IMR-90 (cell line): Measurements from ENCODE around the gene SLC25A28. TPM values are rescaled to one million over a fixed set of nuclear protein-coding genes. Genes with fewer than 3 reads are reported as not detected.

Source experiments
- ATAC-seq: fragments of 200-7000 bp; cut with Tn5 transposase; 2 replicates; pipeline ENCODE4 v1.9.1; 2020; ENCODE audit warnings: low read depth, mild to moderate bottlenecking, moderate library complexity
- BruUV-seq: library from RNA; stranded (reverse); fragments of 400-500 nt; replicated peaks from 2 replicates; lab custom pipeline; 2021; lab: Mats Ljungman, UMichigan
- CTCF ChIA-PET: fragments of 300-600 bp; formaldehyde crosslinking; extraction: SDS; loops from one replicate; lab custom pipeline; 2021; ENCODE audit warnings: antibody characterized with exemption; lab: Yijun Ruan, JAX
- POLR2A ChIA-PET: fragments of 300-600 bp; sonication (Branson Sonifier 250); formaldehyde crosslinking; loops from one replicate; lab custom pipeline; 2022; ENCODE audit warnings: antibody characterized with exemption; ENCODE audit not compliant: unreplicated experiment; lab: Charles Lee
- DNase-seq: peaks from one replicate; pipeline ENCODE4 v3.0.0; 2013
- H2AFZ ChIP-seq: replicated peaks from 2 replicates; pipeline ENCODE3; 2013; ENCODE audit warnings: low read length, mild to moderate bottlenecking; ENCODE audit not compliant: poor library complexity
- H2AK5ac ChIP-seq: 2 replicates; pipeline ENCODE4 v1.6.1; 2013; ENCODE audit warnings: low read depth, low read length, inconsistent platforms
- H2AK9ac ChIP-seq: replicated peaks from 2 replicates; pipeline ENCODE3; 2013; ENCODE audit warnings: mild to moderate bottlenecking, low read depth, low read length, moderate library complexity; ENCODE audit not compliant: poor library complexity
- H2BK120ac ChIP-seq: 2 replicates; pipeline ENCODE4 v1.6.1; 2013; ENCODE audit warnings: low read depth, low read length, inconsistent platforms
- H2BK15ac ChIP-seq: 3 replicates; pipeline ENCODE4 v1.6.1; 2013; ENCODE audit warnings: low read depth, low read length, inconsistent platforms
- H2BK20ac ChIP-seq: 2 replicates; pipeline ENCODE4 v1.6.1; 2013; ENCODE audit warnings: low read depth, mild to moderate bottlenecking, inconsistent platforms, low read length, moderate library complexity
- H2BK5ac ChIP-seq: 2 replicates; pipeline ENCODE4 v1.6.1; 2013; ENCODE audit warnings: mild to moderate bottlenecking, low read depth, low read length, inconsistent platforms; ENCODE audit not compliant: poor library complexity, severe bottlenecking
- H3K14ac ChIP-seq: replicated peaks from 2 replicates; pipeline ENCODE4 v1.6.1; 2013; ENCODE audit warnings: low read depth, low read length, inconsistent platforms
- H3K18ac ChIP-seq: 2 replicates; pipeline ENCODE4 v1.6.1; 2013; ENCODE audit warnings: low read depth, low read length, control low read depth
- H3K23ac ChIP-seq: 2 replicates; pipeline ENCODE4 v1.6.1; 2013; ENCODE audit warnings: low read depth, low read length, inconsistent platforms
- H3K27ac ChIP-seq: 2 replicates; pipeline ENCODE4 v1.5.1; 2013; ENCODE audit warnings: mild to moderate bottlenecking, control low read depth, low read length; ENCODE audit not compliant: insufficient read depth
- H3K27me3 ChIP-seq: 2 replicates; pipeline ENCODE4 v1.6.1; 2013; ENCODE audit warnings: low read length; ENCODE audit not compliant: control insufficient read depth, insufficient read depth
- H3K36me3 ChIP-seq: 2 replicates; pipeline ENCODE4 v1.6.1; 2013; ENCODE audit warnings: low read length, mixed read lengths; ENCODE audit not compliant: control insufficient read depth, insufficient read depth
- H3K4ac ChIP-seq: 2 replicates; pipeline ENCODE4 v1.6.1; 2013; ENCODE audit warnings: low read depth, low read length, inconsistent platforms
- H3K4me1 ChIP-seq: 2 replicates; pipeline ENCODE4 v1.6.1; 2013; ENCODE audit warnings: low read length, mixed read lengths; ENCODE audit not compliant: control insufficient read depth, insufficient read depth
- H3K4me2 ChIP-seq: 2 replicates; pipeline ENCODE4 v1.6.1; 2013; ENCODE audit warnings: low read depth, mild to moderate bottlenecking, control low read depth, low read length, moderate library complexity
- H3K4me3 ChIP-seq: 2 replicates; pipeline ENCODE4 v1.5.1; 2013; ENCODE audit warnings: low read depth, mild to moderate bottlenecking, control low read depth, low read length, moderate library complexity; ENCODE audit not compliant: insufficient read depth
- H3K56ac ChIP-seq: 2 replicates; pipeline ENCODE4 v1.6.1; 2013; ENCODE audit warnings: low read length, inconsistent platforms; ENCODE audit not compliant: insufficient read depth; ENCODE audit errors: extremely low read depth
- H3K79me1 ChIP-seq, 2 experiments: 2 replicates each; pipeline ENCODE4 v1.6.1; 2013; ENCODE audit warnings: low read length in 2 of 2, inconsistent platforms in 1 of 2, low read depth in 1 of 2
- H3K9ac ChIP-seq: 2 replicates; pipeline ENCODE4 v1.6.1; 2013; ENCODE audit warnings: low read depth, low read length, control low read depth
- H3K9me1 ChIP-seq: 2 replicates; pipeline ENCODE4 v1.6.1; 2013; ENCODE audit warnings: low read length, inconsistent platforms; ENCODE audit not compliant: insufficient read depth
- H3K9me3 ChIP-seq: 2 replicates; pipeline ENCODE4 v1.6.1; 2013; ENCODE audit warnings: low read length; ENCODE audit not compliant: control insufficient read depth, insufficient read depth
- H4K20me1 ChIP-seq: 2 replicates; pipeline ENCODE4 v1.6.1; 2013; ENCODE audit warnings: low read length, inconsistent platforms; ENCODE audit not compliant: insufficient read depth
- H4K5ac ChIP-seq: 2 replicates; pipeline ENCODE4 v1.6.1; 2013; ENCODE audit warnings: mild to moderate bottlenecking, low read depth, low read length, control low read depth
- H4K8ac ChIP-seq, 2 experiments: 2 replicates each; pipeline ENCODE4 v1.6.1; 2013; ENCODE audit warnings: low read depth in 2 of 2, low read length in 2 of 2, control low read depth in 1 of 2, inconsistent platforms in 1 of 2
- H4K91ac ChIP-seq: 2 replicates; pipeline ENCODE4 v1.6.1; 2013; ENCODE audit warnings: low read depth, low read length, inconsistent platforms; ENCODE audit not compliant: insufficient read depth
- BHLHE40 ChIP-seq: fragments of 150-350 bp; IDR thresholded peaks from 2 replicates; pipeline ENCODE4 v1.6.1; 2016; ENCODE audit warnings: mild to moderate bottlenecking, low read depth, low read length
- CEBPB ChIP-seq: IDR thresholded peaks from 2 replicates; pipeline ENCODE4 v1.6.1; 2012; ENCODE audit warnings: low read depth, low read length, improper control_type of control experiment
- CHD1 ChIP-seq: IDR thresholded peaks from 2 replicates; pipeline ENCODE4 v1.6.1; 2012; ENCODE audit warnings: low read depth, low read length, improper control_type of control experiment
- CTCF ChIP-seq: conservative IDR thresholded peaks from 2 replicates; pipeline ENCODE4 v1.5.1; 2012; ENCODE audit warnings: mild to moderate bottlenecking, low read depth, low read length, improper control_type of control experiment
- ELK1 ChIP-seq: fragments of 150-350 bp; IDR thresholded peaks from 2 replicates; pipeline ENCODE4 v1.6.1; 2016; ENCODE audit warnings: low read depth, mild to moderate bottlenecking, low read length, moderate library complexity, borderline replicate concordance
- FOS ChIP-seq: fragments of 150-350 bp; IDR thresholded peaks from 2 replicates; pipeline ENCODE4 v1.6.1; 2016; ENCODE audit warnings: low read depth, low read length
- MAFK ChIP-seq: IDR thresholded peaks from 2 replicates; pipeline ENCODE4 v1.6.1; 2012; ENCODE audit warnings: low read depth, low read length, improper control_type of control experiment
- MAZ ChIP-seq: IDR thresholded peaks from 2 replicates; pipeline ENCODE4 v1.6.1; 2012; ENCODE audit warnings: low read depth, mild to moderate bottlenecking, low read length, improper control_type of control experiment, moderate library complexity, borderline replicate concordance
- MXI1 ChIP-seq: IDR thresholded peaks from 2 replicates; pipeline ENCODE4 v1.6.1; 2012; ENCODE audit warnings: low read depth, mild to moderate bottlenecking, low read length, moderate library complexity, borderline replicate concordance
- NFE2L2 ChIP-seq: fragments of 150-350 bp; IDR thresholded peaks from 2 replicates; pipeline ENCODE4 v1.6.1; 2016; ENCODE audit warnings: low read depth, mild to moderate bottlenecking, low read length
- POLR2A ChIP-seq: IDR thresholded peaks from 2 replicates; pipeline ENCODE4 v1.6.1; 2012; ENCODE audit warnings: mild to moderate bottlenecking, low read depth, low read length
- RAD21 ChIP-seq: IDR thresholded peaks from 2 replicates; pipeline ENCODE4 v1.6.1; 2012; ENCODE audit warnings: low read length, improper control_type of control experiment
- RCOR1 ChIP-seq: IDR thresholded peaks from 2 replicates; pipeline ENCODE4 v1.6.1; 2012; ENCODE audit warnings: mild to moderate bottlenecking, low read length, improper control_type of control experiment; ENCODE audit not compliant: insufficient replicate concordance
- RFX5 ChIP-seq: IDR thresholded peaks from 2 replicates; pipeline ENCODE4 v1.8.0; 2012; ENCODE audit warnings: low read depth, mild to moderate bottlenecking, low read length, moderate library complexity
- SMC3 ChIP-seq: fragments of 150-350 bp; IDR thresholded peaks from 2 replicates; pipeline ENCODE4 v1.6.1; 2016; ENCODE audit warnings: low read depth, mild to moderate bottlenecking, antibody characterized with exemption, low read length, moderate library complexity
- WGBS, 2 experiments: methylation state at CpG; one replicate each; pipeline versions ENCODE4 v1.1.5 to v1.1.7; 2013; ENCODE audit warnings: missing lambda C conversion rate in 2 of 2; ENCODE audit not compliant: insufficient read length in 1 of 2; ENCODE audit errors: extremely low coverage in 2 of 2; 5-methylcytosine and 5-hydroxymethylcytosine counted together
- dilution Hi-C: fragments of 300-500 bp; cut with HindIII; formaldehyde crosslinking; loops from one replicate; pipeline ENCODE4 v1.14.3; 2018; ENCODE audit warnings: low sequenced_read_pairs; ENCODE audit not compliant: unreplicated experiment
- in situ Hi-C: fragments of 300-500 bp; cut with MboI; formaldehyde crosslinking; loops from 3 replicates; pipeline ENCODE4 v1.14.3; 2019; ENCODE audit warnings: low sequenced_read_pairs, inconsistent platforms, mixed read lengths
- intact Hi-C: fragments of 100-400 bp; cut with micrococcal nuclease; formaldehyde crosslinking; loops from 2 replicates; pipeline ENCODE4 v1.10.0; 2022
- polyA plus RNA-seq, 3 experiments: library from polyadenylated mRNA; depleted of rRNA; stranded (reverse); fragments of >200 nt; gene quantifications; 2 replicates each; pipeline ENCODE4 v1.2.3, GENCODE V29; 2012; ENCODE audit warnings: low replicate concordance in 1 of 3
- total RNA-seq: library from RNA; depleted of rRNA; stranded (reverse); fragments of >200 nt; gene quantifications from 2 replicates; pipeline ENCODE4 v1.2.3, GENCODE V29; 2012
- TF ChIP-seq, protein P1 (sequence below): fragments of 150-350 bp; IDR thresholded peaks from 2 replicates; pipeline ENCODE4 v1.6.1; 2017; ENCODE audit warnings: mild to moderate bottlenecking, antibody characterized with exemption, low read length, low read depth

Gene SLC25A28
- total and polyA plus RNA-seq, 2 of the 4 experiments (the other 2 are of a cell fraction): 13.1 to 29.8 TPM

GRCh38 chr10:99610221-99610620 lies 10.0 kb downstream of the SLC25A28 start:
- H3K4me1 ChIP-seq: no peaks in the 10 kb centered on the region
- TF ChIP-seq NFE2L2 (no peak), MAFK (no peak), SMC3 (no peak), POLR2A (no peak), CHD1 (no peak), MAZ (no peak), ELK1 (no peak), RAD21 (no peak), RFX5 (no peak), CTCF (no peak), FOS (no peak), MXI1 (no peak), RCOR1 (no peak), CEBPB (no peak), BHLHE40 (no peak)
- TF ChIP-seq, protein P1, sequence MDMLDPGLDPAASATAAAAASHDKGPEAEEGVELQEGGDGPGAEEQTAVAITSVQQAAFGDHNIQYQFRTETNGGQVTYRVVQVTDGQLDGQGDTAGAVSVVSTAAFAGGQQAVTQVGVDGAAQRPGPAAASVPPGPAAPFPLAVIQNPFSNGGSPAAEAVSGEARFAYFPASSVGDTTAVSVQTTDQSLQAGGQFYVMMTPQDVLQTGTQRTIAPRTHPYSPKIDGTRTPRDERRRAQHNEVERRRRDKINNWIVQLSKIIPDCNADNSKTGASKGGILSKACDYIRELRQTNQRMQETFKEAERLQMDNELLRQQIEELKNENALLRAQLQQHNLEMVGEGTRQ: no peak
- no peak overlapping the region for H3K4me3 ChIP-seq
- intact Hi-C loops (no loop called here), dilution Hi-C loops (no loop called here), in situ Hi-C loops (loop anchor here (5.0 kb wide), 2 partner anchors 178 to 218 kb away; partner anchors contain the start of gene GOT1)
- H3K9me1 ChIP-seq: no peaks in the 10 kb centered on the region
- ChIA-PET CTCF (no interaction called here), POLR2A (no interaction called here)
- H2BK120ac ChIP-seq: no peak overlapping the region
- H3K27me3 ChIP-seq: no peaks in the 10 kb centered on the region
- H3K14ac ChIP-seq: no peak overlapping the region
- no peak for DNase-seq
- H3K79me1 ChIP-seq: peaks cover 0 to 6% of the 10 kb centered on the region in 2 experiments; a peak in 2 of 4 replicates
- no peak overlapping the region for H3K56ac ChIP-seq
- no peak overlapping the region for H3K4ac ChIP-seq
- no peak overlapping the region for H2AK5ac ChIP-seq
- H3K36me3 ChIP-seq: peaks cover 26% of the 10 kb centered on the region
- no peak overlapping the region for H3K18ac ChIP-seq
- no peak overlapping the region for H4K91ac ChIP-seq
- no peak overlapping the region for H3K23ac ChIP-seq
- H2BK15ac ChIP-seq: no peak overlapping the region
- no peak overlapping the region for H2AK9ac ChIP-seq
- no peaks in the 10 kb centered on the region for H3K9me3 ChIP-seq
- no peak overlapping the region for H2AFZ ChIP-seq
- H4K5ac ChIP-seq: no peak overlapping the region
- no peak overlapping the region for H3K27ac ChIP-seq
- H4K8ac ChIP-seq: no peak overlapping the region
- no TSS peak for BruUV-seq
- ATAC-seq: no peak
- WGBS, 2 experiments: no CpG with 5 or more reads among the region's 3 CpGs
- H2BK20ac ChIP-seq: no peak overlapping the region
- no peak overlapping the region for H2BK5ac ChIP-seq
- no peaks in the 10 kb centered on the region for H4K20me1 ChIP-seq
- no peak overlapping the region for H3K4me2 ChIP-seq
- H3K9ac ChIP-seq: no peak overlapping the region
